Progenitor cell of endocrine pancreas (in vitro differentiated cells): ENCODE results near the gene RBFOX1. TPM values are rescaled to one million over a fixed set of nuclear protein-coding genes. Genes with fewer than 3 reads are reported as not detected.

Experiments
- DNase-seq: peaks from one replicate; pipeline ENCODE4 v3.0.0; 2021; ENCODE audit warnings: low spot score; ENCODE audit not compliant: unreplicated experiment
- H3K27ac Mint-ChIP-seq: 2 replicates; pipeline ENCODE4 v1.8.0; 2021; ENCODE audit warnings: mild to moderate bottlenecking, moderate library complexity, mixed read lengths
- H3K27me3 Mint-ChIP-seq: 2 replicates; pipeline ENCODE4 v1.8.0; 2021; ENCODE audit warnings: mixed read lengths
- H3K36me3 Mint-ChIP-seq: 2 replicates; pipeline ENCODE4 v1.8.0; 2022; ENCODE audit warnings: mixed read lengths; ENCODE audit not compliant: insufficient read depth
- H3K4me1 Mint-ChIP-seq: 2 replicates; pipeline ENCODE4 v1.8.0; 2021; ENCODE audit warnings: low read depth, mixed read lengths
- H3K4me3 Mint-ChIP-seq: 2 replicates; pipeline ENCODE4 v1.8.0; 2021; ENCODE audit warnings: low read depth, mild to moderate bottlenecking, moderate library complexity, mixed read lengths
- H3K9me3 Mint-ChIP-seq: 2 replicates; pipeline ENCODE4 v1.8.0; 2021; ENCODE audit warnings: low read depth, mixed read lengths
- total RNA-seq: library from RNA; stranded (reverse); gene quantifications from 2 replicates; pipeline ENCODE4 v1.2.1, GENCODE V29; 2021
- TF ChIP-seq, protein P1 (sequence below): fragments of 200-600 bp; sonication (generic); IDR thresholded peaks from one replicate; pipeline ENCODE4 v1.5.0; 2021; ENCODE audit warnings: antibody characterized with exemption, mild to moderate bottlenecking; ENCODE audit not compliant: unreplicated experiment

Gene RBFOX1
- total RNA-seq, 1 donor from 2014 or later, result 0.29 TPM

DNA sequence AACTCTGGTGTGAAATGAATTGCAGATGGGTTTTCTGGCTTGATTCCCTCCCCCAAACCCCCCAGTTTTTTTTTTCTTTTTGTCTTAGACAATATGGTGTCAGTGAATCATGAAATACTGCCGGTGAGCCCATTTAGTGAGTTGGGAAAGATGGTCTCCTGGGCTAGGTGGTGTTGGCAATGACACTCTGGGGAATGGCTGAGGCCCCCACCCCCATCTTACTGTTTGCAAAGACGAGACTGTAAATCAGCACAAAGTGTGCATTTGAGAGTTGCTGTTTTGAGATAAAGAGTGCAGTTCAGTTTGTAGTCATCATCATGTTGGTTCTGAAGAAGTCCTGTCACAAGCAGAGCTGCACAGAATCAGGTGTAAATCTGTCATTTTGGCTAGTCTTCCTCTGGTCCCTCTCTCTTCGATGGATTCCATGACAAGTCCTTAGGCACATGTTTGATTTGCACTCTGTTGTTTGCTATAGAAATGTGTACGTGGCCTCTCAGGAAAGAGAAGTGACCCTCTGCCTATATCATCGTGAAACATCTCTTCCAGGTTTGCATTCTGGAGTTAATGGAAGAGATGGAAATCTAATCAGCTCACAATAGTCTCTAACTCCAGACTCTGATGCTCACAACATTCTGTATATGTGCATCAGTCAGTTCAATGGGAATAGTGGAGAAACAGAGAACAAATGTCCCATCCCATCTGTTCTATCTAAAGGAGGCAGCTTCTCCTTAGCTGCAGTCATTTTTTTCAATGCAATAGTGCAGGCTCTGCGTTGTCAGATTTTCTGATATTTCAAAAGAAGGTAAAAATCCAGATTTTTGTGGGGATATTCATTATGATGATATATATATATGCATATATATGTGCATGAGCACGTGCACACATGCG is 34.6 kb downstream of the RBFOX1 start:
- H3K27me3 Mint-ChIP-seq, result peaks cover 2% of the 10 kb centered on the region
- no peak overlapping the region for H3K27ac Mint-ChIP-seq
- DNase-seq, result no peak
- no peaks in the 10 kb centered on the region for H3K36me3 Mint-ChIP-seq
- TF ChIP-seq, protein P1, sequence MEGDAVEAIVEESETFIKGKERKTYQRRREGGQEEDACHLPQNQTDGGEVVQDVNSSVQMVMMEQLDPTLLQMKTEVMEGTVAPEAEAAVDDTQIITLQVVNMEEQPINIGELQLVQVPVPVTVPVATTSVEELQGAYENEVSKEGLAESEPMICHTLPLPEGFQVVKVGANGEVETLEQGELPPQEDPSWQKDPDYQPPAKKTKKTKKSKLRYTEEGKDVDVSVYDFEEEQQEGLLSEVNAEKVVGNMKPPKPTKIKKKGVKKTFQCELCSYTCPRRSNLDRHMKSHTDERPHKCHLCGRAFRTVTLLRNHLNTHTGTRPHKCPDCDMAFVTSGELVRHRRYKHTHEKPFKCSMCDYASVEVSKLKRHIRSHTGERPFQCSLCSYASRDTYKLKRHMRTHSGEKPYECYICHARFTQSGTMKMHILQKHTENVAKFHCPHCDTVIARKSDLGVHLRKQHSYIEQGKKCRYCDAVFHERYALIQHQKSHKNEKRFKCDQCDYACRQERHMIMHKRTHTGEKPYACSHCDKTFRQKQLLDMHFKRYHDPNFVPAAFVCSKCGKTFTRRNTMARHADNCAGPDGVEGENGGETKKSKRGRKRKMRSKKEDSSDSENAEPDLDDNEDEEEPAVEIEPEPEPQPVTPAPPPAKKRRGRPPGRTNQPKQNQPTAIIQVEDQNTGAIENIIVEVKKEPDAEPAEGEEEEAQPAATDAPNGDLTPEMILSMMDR, result no peak
- H3K4me3 Mint-ChIP-seq, result no peak overlapping the region
- no peaks in the 10 kb centered on the region for H3K9me3 Mint-ChIP-seq
- H3K4me1 Mint-ChIP-seq, result peaks cover 2% of the 10 kb centered on the region

DNA sequence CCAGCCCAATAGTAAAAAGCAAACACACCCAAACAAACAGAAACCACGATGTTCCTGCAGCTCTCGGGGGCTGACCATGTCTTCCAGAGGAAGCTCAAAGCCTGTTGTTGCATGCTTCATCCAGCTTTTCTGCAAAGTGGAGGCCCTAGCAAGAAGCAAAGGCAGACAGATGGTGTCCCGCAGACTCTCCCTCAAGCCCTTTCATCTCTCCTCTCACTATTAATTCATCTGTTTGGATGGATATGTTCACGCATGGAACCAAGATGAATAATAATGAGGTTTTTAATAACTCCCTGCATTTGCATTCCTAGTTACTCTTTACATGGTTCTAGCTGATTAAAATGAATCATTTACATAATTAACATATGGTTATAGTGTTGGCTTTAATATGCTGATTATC is 36.6 kb downstream of the RBFOX1 start:
- Mint-ChIP-seq H3K4me1 (no peaks in the 10 kb centered on the region), H3K27me3 (peaks cover 2% of the 10 kb centered on the region), H3K27ac (no peak overlapping the region), H3K9me3 (no peaks in the 10 kb centered on the region), H3K36me3 (no peaks in the 10 kb centered on the region), H3K4me3 (no peak overlapping the region)
- no peak for DNase-seq
- TF ChIP-seq, protein P1, result no peak

DNA sequence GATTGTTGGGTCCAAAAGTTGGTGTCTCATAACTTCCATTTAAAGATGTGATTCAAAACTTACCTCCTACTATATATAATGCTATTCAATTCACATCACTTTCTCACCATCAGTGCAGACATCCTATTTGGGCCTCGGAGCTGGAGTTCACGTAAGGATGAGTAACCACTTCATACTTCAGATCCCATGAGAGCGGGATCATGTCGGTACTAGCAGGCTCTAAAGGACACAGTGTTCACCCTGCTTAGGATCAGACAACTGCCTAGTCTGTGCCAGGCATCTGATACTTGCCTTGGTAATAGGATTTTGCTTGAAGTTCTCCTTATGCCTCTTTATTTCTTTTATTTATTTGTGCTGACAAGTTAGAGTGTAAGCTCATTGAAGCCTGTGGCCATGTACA is 39.5 kb downstream of the RBFOX1 start:
- H3K36me3 Mint-ChIP-seq, result no peaks in the 10 kb centered on the region
- TF ChIP-seq, protein P1, result no peak
- H3K4me1 Mint-ChIP-seq, result peaks cover 5% of the 10 kb centered on the region
- H3K27me3 Mint-ChIP-seq, result peaks cover 2% of the 10 kb centered on the region
- H3K4me3 Mint-ChIP-seq, result no peak overlapping the region
- DNase-seq, result no peak
- no peaks in the 10 kb centered on the region for H3K9me3 Mint-ChIP-seq
- no peak overlapping the region for H3K27ac Mint-ChIP-seq

DNA sequence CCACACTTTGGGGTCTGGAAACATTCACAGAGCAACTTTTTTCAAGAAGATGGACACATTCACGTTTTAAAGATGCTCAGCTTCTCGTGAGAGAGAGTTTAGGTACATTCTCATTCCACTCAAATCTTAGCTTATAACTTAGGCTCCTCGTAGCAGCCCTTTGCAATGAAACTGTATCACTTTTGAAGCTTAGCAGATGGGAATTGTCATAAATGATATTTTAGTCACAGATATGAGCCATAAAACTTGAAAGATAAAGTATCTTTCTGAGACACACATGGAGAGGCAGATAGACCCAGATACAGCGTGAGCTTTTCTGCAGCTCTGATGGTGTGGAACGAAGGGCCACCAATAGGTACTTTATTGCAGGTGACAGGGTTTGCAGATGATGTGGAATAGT is 41.1 kb downstream of the RBFOX1 start:
- H3K27me3 Mint-ChIP-seq, result peaks cover 1% of the 10 kb centered on the region
- no peak overlapping the region for H3K4me3 Mint-ChIP-seq
- TF ChIP-seq, protein P1, result no peak
- H3K27ac Mint-ChIP-seq, result no peak overlapping the region
- H3K9me3 Mint-ChIP-seq, result no peaks in the 10 kb centered on the region
- peaks cover 5% of the 10 kb centered on the region for H3K4me1 Mint-ChIP-seq
- no peak for DNase-seq
- H3K36me3 Mint-ChIP-seq, result no peaks in the 10 kb centered on the region

DNA sequence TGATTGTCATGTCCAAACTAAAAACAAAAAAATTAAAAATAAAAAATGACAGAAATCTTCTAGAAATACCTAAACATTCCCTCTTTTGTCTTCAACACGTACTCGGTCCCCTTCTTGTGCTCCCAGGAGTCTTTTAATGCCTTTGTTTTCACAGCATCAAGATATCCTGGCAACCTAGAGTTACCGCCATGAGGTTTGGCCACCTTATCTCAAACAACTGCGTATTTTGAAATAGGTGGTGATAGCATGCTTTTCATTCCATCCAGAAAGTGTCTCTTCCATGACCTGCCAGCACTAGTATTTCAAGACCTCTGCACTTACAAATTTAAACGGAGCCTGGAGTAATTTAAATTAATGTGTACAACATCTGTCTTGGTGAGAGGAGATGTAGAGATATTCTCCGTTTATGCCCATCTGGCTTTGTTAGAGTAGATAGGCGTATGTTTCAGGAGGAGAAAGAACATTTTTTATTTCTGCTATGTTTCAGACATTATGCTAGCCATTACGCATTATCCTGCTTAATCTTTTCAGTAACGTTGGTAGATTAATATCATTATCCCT is 42.0 kb downstream of the RBFOX1 start:
- TF ChIP-seq, protein P1, result no peak
- H3K4me3 Mint-ChIP-seq, result no peak overlapping the region
- no peaks in the 10 kb centered on the region for H3K9me3 Mint-ChIP-seq
- DNase-seq, result no peak
- no peaks in the 10 kb centered on the region for H3K36me3 Mint-ChIP-seq
- no peak overlapping the region for H3K27ac Mint-ChIP-seq
- no peaks in the 10 kb centered on the region for H3K27me3 Mint-ChIP-seq
- peaks cover 5% of the 10 kb centered on the region for H3K4me1 Mint-ChIP-seq
